ENCODE results near the gene POLR2L.

Gene POLR2L

GRCh38 chr11:803770-804598 lies 38.3 kb downstream of the POLR2L start:
- Histone ChIP-seq H3K9me2 (replicated peaks; ENCODE audit: control insufficient read depth, low read length) (no peaks in the 10 kb centered on the region), H3K4me2 (ENCODE audit: low read length) (peak overlapping the region; percentile 99), H3K36me3 (ENCODE audit: control insufficient read depth, low read length) (peaks cover 57% of the 10 kb centered on the region), H3K27me3 (ENCODE audit: control insufficient read depth, low read length) (no peaks in the 10 kb centered on the region), H3F3A (ENCODE audit: control insufficient read depth, insufficient read depth) (peaks cover 5% of the 10 kb centered on the region), H3K79me2 (ENCODE audit: control insufficient read depth, low read length) (peaks cover 38% of the 10 kb centered on the region), H4K20me1 (ENCODE audit: control insufficient read depth, insufficient read depth, low read depth, low read length) (no peaks in the 10 kb centered on the region), H3K9me3 (ENCODE audit: control insufficient read depth, insufficient read depth, low read length) (no peaks in the 10 kb centered on the region), H3K27ac (ENCODE audit: low read depth, low read length) (peak overlapping the region; percentile 73), H3K4me3 (ENCODE audit: low read length) (peak overlapping the region; percentile 91), H3K4me1 (ENCODE audit: control insufficient read depth, low read length) (peaks cover 38% of the 10 kb centered on the region)
- TF ChIP-seq CTCF (IDR thresholded peaks at IDR 0.05; ENCODE audit: low read depth, low read length, poor library complexity, severe bottlenecking) (no peak), EZH2phosphoT487 (IDR thresholded peaks at IDR 0.05; ENCODE audit: borderline replicate concordance, low read length) (no peak)

GRCh38 chr11:803467-803742 lies 38.9 kb downstream of the POLR2L start:
- Histone ChIP-seq H3K27ac (ENCODE audit: low read depth, low read length) (no peak overlapping the region), H3K9me2 (replicated peaks; ENCODE audit: control insufficient read depth, low read length) (no peaks in the 10 kb centered on the region), H3K9me3 (ENCODE audit: control insufficient read depth, insufficient read depth, low read length) (no peaks in the 10 kb centered on the region), H4K20me1 (ENCODE audit: control insufficient read depth, insufficient read depth, low read depth, low read length) (no peaks in the 10 kb centered on the region), H3K79me2 (ENCODE audit: control insufficient read depth, low read length) (peaks cover 32% of the 10 kb centered on the region), H3K4me2 (ENCODE audit: low read length) (peak overlapping the region; percentile 99), H3K36me3 (ENCODE audit: control insufficient read depth, low read length) (peaks cover 54% of the 10 kb centered on the region), H3K4me3 (ENCODE audit: low read length) (peak overlapping the region; percentile 91; the same call in 1 of the 2 replicates), H3F3A (ENCODE audit: control insufficient read depth, insufficient read depth) (peaks cover 7% of the 10 kb centered on the region), H3K27me3 (ENCODE audit: control insufficient read depth, low read length) (no peaks in the 10 kb centered on the region), H3K4me1 (ENCODE audit: control insufficient read depth, low read length) (peaks cover 42% of the 10 kb centered on the region)
- TF ChIP-seq EZH2phosphoT487 (IDR thresholded peaks at IDR 0.05; ENCODE audit: borderline replicate concordance, low read length) (no peak), CTCF (IDR thresholded peaks at IDR 0.05; ENCODE audit: low read depth, low read length, poor library complexity, severe bottlenecking) (no peak)

GRCh38 chr11:802693-803466 lies 39.4 kb downstream of the POLR2L start:
- Histone ChIP-seq H3K4me3 (ENCODE audit: low read length) (no peak overlapping the region), H3K4me2 (ENCODE audit: low read length) (peak overlapping the region; percentile 99; the same call in 1 of the 2 replicates), H3F3A (ENCODE audit: control insufficient read depth, insufficient read depth) (peaks cover 7% of the 10 kb centered on the region), H3K36me3 (ENCODE audit: control insufficient read depth, low read length) (peaks cover 53% of the 10 kb centered on the region), H3K27me3 (ENCODE audit: control insufficient read depth, low read length) (no peaks in the 10 kb centered on the region), H3K9me2 (replicated peaks; ENCODE audit: control insufficient read depth, low read length) (no peaks in the 10 kb centered on the region), H3K27ac (ENCODE audit: low read depth, low read length) (no peak overlapping the region), H3K79me2 (ENCODE audit: control insufficient read depth, low read length) (peaks cover 27% of the 10 kb centered on the region), H3K4me1 (ENCODE audit: control insufficient read depth, low read length) (peaks cover 39% of the 10 kb centered on the region), H4K20me1 (ENCODE audit: control insufficient read depth, insufficient read depth, low read depth, low read length) (no peaks in the 10 kb centered on the region), H3K9me3 (ENCODE audit: control insufficient read depth, insufficient read depth, low read length) (no peaks in the 10 kb centered on the region)
- no peak for TF ChIP-seq EZH2phosphoT487 (IDR thresholded peaks at IDR 0.05; ENCODE audit: borderline replicate concordance, low read length)
- TF ChIP-seq CTCF (IDR thresholded peaks at IDR 0.05; ENCODE audit: low read depth, low read length, poor library complexity, severe bottlenecking), result no peak

All from DOHH2 (cell line).